Bronchial epithelial cell (primary cell): ENCODE measurements around the gene SECTM1. TPM values are rescaled to one million over a fixed set of nuclear protein-coding genes. Genes with fewer than 3 reads are reported as not detected.

Source experiments
- DNase-seq: peaks from one replicate; pipeline ENCODE4 v3.0.0-alpha.2; 2010; ENCODE audit warnings: low read depth
- FAIRE-seq: peaks from 2 replicates; lab custom pipeline; 2011; peaks lifted over from hg19 to GRCh38; lab: Jason Lieb, UNC
- H3K27me3 ChIP-seq: 2 replicates; pipeline ENCODE4 v1.5.1; 2011; ENCODE audit warnings: low read length; ENCODE audit not compliant: control insufficient read depth, insufficient read depth
- H3K36me3 ChIP-seq: 2 replicates; pipeline ENCODE4 v1.5.1; 2011; ENCODE audit warnings: low read length; ENCODE audit not compliant: control insufficient read depth, insufficient read depth
- H3K4me3 ChIP-seq: 2 replicates; pipeline ENCODE4 v1.5.1; 2011; ENCODE audit warnings: mild to moderate bottlenecking, low read depth, low read length, control low read depth
- total RNA-seq: library from RNA; depleted of rRNA; stranded (reverse); fragments of >200 nt; gene quantifications from 2 replicates; pipeline ENCODE4 v1.2.1, GENCODE V29; 2014
- TF ChIP-seq, protein P1 (sequence below): IDR thresholded peaks from 2 replicates; pipeline ENCODE4 v1.5.1; 2011; ENCODE audit warnings: mild to moderate bottlenecking, moderate library complexity, low read length, control low read depth, inconsistent platforms; ENCODE audit not compliant: insufficient read depth, severe bottlenecking

The SECTM1 gene
- total RNA-seq, 1 donor from 2014 or later, result 3.7 TPM

- Histone ChIP-seq H3K4me3 (no peak overlapping the region), H3K27me3 (peaks cover 9% of the 10 kb centered on the region), H3K36me3 (no peaks in the 10 kb centered on the region)
- TF ChIP-seq, protein P1, sequence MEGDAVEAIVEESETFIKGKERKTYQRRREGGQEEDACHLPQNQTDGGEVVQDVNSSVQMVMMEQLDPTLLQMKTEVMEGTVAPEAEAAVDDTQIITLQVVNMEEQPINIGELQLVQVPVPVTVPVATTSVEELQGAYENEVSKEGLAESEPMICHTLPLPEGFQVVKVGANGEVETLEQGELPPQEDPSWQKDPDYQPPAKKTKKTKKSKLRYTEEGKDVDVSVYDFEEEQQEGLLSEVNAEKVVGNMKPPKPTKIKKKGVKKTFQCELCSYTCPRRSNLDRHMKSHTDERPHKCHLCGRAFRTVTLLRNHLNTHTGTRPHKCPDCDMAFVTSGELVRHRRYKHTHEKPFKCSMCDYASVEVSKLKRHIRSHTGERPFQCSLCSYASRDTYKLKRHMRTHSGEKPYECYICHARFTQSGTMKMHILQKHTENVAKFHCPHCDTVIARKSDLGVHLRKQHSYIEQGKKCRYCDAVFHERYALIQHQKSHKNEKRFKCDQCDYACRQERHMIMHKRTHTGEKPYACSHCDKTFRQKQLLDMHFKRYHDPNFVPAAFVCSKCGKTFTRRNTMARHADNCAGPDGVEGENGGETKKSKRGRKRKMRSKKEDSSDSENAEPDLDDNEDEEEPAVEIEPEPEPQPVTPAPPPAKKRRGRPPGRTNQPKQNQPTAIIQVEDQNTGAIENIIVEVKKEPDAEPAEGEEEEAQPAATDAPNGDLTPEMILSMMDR, result no peak
- DNase-seq, result no peak
- FAIRE-seq, result no peak
These were observed 19.9 kb upstream of the SECTM1 start for GRCh38 chr17:82353484-82353883.

GRCh38 chr17:82351713-82352488 lies 18.3 kb upstream of the SECTM1 start:
- Histone ChIP-seq H3K4me3 (no peak overlapping the region), H3K27me3 (peaks cover 7% of the 10 kb centered on the region), H3K36me3 (no peaks in the 10 kb centered on the region)
- FAIRE-seq, result no peak
- DNase-seq, result peak; percentile 71
- TF ChIP-seq, protein P1, result peak; percentile 97

GRCh38 chr17:82351254-82351712 lies 17.7 kb upstream of the SECTM1 start:
- DNase-seq, result no peak
- Histone ChIP-seq H3K27me3 (peaks cover 3% of the 10 kb centered on the region), H3K36me3 (no peaks in the 10 kb centered on the region), H3K4me3 (no peak overlapping the region)
- TF ChIP-seq, protein P1, result no peak
- FAIRE-seq, result no peak

- Histone ChIP-seq H3K27me3 (peaks cover 3% of the 10 kb centered on the region), H3K36me3 (no peaks in the 10 kb centered on the region), H3K4me3 (no peak overlapping the region)
- FAIRE-seq (no peak), DNase-seq (no peak)
- TF ChIP-seq, protein P1, result no peak
These were observed 16.8 kb upstream of the SECTM1 start for GRCh38 chr17:82350182-82351030.

DNA sequence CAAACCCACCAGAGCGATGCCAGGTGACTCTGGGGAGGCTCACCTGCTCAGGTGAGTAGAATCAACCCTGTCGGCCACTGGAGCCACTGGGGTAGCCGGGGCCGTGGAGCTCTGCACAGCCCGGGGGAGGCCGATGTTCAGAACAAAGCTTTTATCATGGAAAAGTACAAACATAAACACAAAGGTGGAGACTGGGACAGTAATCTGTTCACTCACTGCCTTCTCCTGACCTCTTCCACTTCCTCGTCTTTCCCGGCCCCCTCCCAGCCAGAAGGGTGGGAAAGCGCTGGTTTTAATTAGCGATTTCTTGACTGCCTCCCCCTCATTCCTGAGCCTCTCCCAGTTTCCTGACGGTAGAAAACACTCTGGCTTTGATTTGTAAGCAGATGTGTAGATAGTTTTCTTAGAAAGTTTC lies 15.7 kb upstream of the SECTM1 start:
- FAIRE-seq (no peak), DNase-seq (no peak)
- H3K4me3 ChIP-seq, result no peak overlapping the region
- no peaks in the 10 kb centered on the region for H3K36me3 ChIP-seq
- TF ChIP-seq, protein P1, result no peak
- peaks cover 3% of the 10 kb centered on the region for H3K27me3 ChIP-seq
